Natural killer cell (primary cell): ENCODE results near the gene TNFSF8. TPM values are rescaled to one million over a fixed set of nuclear protein-coding genes. Genes with fewer than 3 reads are reported as not detected.

Experiments
- ATAC-seq, 3 donors: fragments of 150-1000 bp in 2 of 3; fragments of 200-7000 bp in 1 of 3; cut with Tn5 transposase; 1 replicate in 1 of 3; 2 replicates in 2 of 3; pipeline ENCODE4 v1.10.0; 2021; ENCODE audit warnings: mild to moderate bottlenecking in 2 of 3, moderate library complexity in 2 of 3
- DNase-seq, 2 donors: peaks; one replicate each; pipeline versions ENCODE4 v3.0.0 to v3.0.0-alpha.2; 2013 to 2021; ENCODE audit warnings: mixed read lengths in 1 of 2
- H3K27ac ChIP-seq: one replicate; pipeline ENCODE4 v1.5.1; 2013; ENCODE audit warnings: mild to moderate bottlenecking, low read length
- H3K27me3 ChIP-seq: one replicate; pipeline ENCODE4 v1.6.1; 2013; ENCODE audit warnings: low read length; ENCODE audit not compliant: control insufficient read depth, insufficient read depth
- H3K36me3 ChIP-seq: one replicate; pipeline ENCODE4 v1.6.1; 2013; ENCODE audit warnings: low read length; ENCODE audit not compliant: control insufficient read depth, insufficient read depth
- H3K4me1 ChIP-seq: one replicate; pipeline ENCODE4 v1.6.1; 2013; ENCODE audit warnings: low read length; ENCODE audit not compliant: control insufficient read depth, insufficient read depth
- H3K4me3 ChIP-seq: one replicate; pipeline ENCODE4 v1.5.1; 2013; ENCODE audit warnings: low read length
- H3K9me3 ChIP-seq: one replicate; pipeline ENCODE4 v1.6.1; 2013; ENCODE audit warnings: low read length; ENCODE audit not compliant: control insufficient read depth, insufficient read depth
- H3K27ac Mint-ChIP-seq, 2 donors: one replicate each; pipeline ENCODE4 v1.8.0; 2022; ENCODE audit warnings: mild to moderate bottlenecking in 2 of 2, mixed read lengths in 2 of 2, moderate library complexity in 1 of 2
- H3K27me3 Mint-ChIP-seq, 2 donors: one replicate each; pipeline ENCODE4 v1.8.0; 2022; ENCODE audit warnings: low read depth in 2 of 2, mixed read lengths in 2 of 2
- H3K36me3 Mint-ChIP-seq: one replicate; pipeline ENCODE4 v1.8.0; 2022; ENCODE audit warnings: mixed read lengths
- H3K4me1 Mint-ChIP-seq, 2 donors: one replicate each; pipeline ENCODE4 v1.8.0; 2022; ENCODE audit warnings: mixed read lengths in 2 of 2
- H3K4me3 Mint-ChIP-seq: one replicate; pipeline ENCODE4 v1.8.0; 2022; ENCODE audit warnings: mild to moderate bottlenecking, moderate library complexity, mixed read lengths
- H3K9me3 Mint-ChIP-seq, 2 donors: one replicate each; pipeline ENCODE4 v1.8.0; 2022; ENCODE audit warnings: mixed read lengths in 2 of 2
- CTCF ChIP-seq: fragments of 200-600 bp; IDR thresholded peaks from one replicate; pipeline ENCODE4 v1.8.0; 2022; ENCODE audit warnings: antibody characterized with exemption
- WGBS: methylation state at CpG from one replicate; pipeline ENCODE4 v1.1.7; 2013; ENCODE audit warnings: missing lambda C conversion rate; ENCODE audit not compliant: insufficient coverage; 5-methylcytosine and 5-hydroxymethylcytosine counted together
- intact Hi-C: fragments of 100-400 bp; cut with micrococcal nuclease; formaldehyde crosslinking; loops from one replicate; pipeline ENCODE4 v1.14.2; 2022
- total RNA-seq, 4 donors: library from RNA; stranded (reverse); fragments of 120-200 nt in 1 of 4; gene quantifications; one replicate each; pipeline versions ENCODE4 v1.2.3 to v1.2.4, GENCODE V29; 2013 to 2022

TNFSF8 gene
- total RNA-seq, 3 donors from 2014 or later (not counting 1 experiment from before 2014, with no cell fraction given) = 4.2 to 6.0 (median 4.8) TPM

GRCh38 chr9:114924327-114924726 is 6.1 kb downstream of the TNFSF8 start:
- Histone ChIP-seq H3K4me1 (peaks cover 12% of the 10 kb centered on the region), H3K36me3 (no peaks in the 10 kb centered on the region), H3K4me3 (no peak overlapping the region), H3K27ac (no peak overlapping the region), H3K27me3 (no peaks in the 10 kb centered on the region), H3K9me3 (no peaks in the 10 kb centered on the region)
- ATAC-seq (no peak), DNase-seq (no peak)
- Mint-ChIP-seq H3K27me3 (peaks cover 0 to 9% of the 10 kb centered on the region in 2 donors), H3K4me3 (no peak overlapping the region), H3K27ac (no peak overlapping the region), H3K9me3 (no peaks in the 10 kb centered on the region), H3K4me1 (peaks cover 44 to 51% of the 10 kb centered on the region in 2 donors), H3K36me3 (no peaks in the 10 kb centered on the region)
- intact Hi-C loops = no loop called here
- no peak for TF ChIP-seq CTCF

- Histone ChIP-seq H3K36me3 (no peaks in the 10 kb centered on the region), H3K4me3 (no peak overlapping the region), H3K27me3 (no peaks in the 10 kb centered on the region), H3K27ac (no peak overlapping the region), H3K9me3 (no peaks in the 10 kb centered on the region), H3K4me1 (peaks cover 12% of the 10 kb centered on the region)
- ATAC-seq (no peak), DNase-seq (no peak)
- Mint-ChIP-seq H3K27me3 (peaks cover 0 to 9% of the 10 kb centered on the region in 2 donors), H3K27ac (no peak overlapping the region), H3K9me3 (no peaks in the 10 kb centered on the region), H3K36me3 (no peaks in the 10 kb centered on the region), H3K4me3 (no peak overlapping the region), H3K4me1 (peaks cover 41 to 47% of the 10 kb centered on the region in 2 donors)
- no peak for TF ChIP-seq CTCF
- intact Hi-C loops = no loop called here
- 100% methylated on average over 3 of the region's 3 CpGs for WGBS
Measured at GRCh38 chr9:114923918-114924317, 6.5 kb downstream of the TNFSF8 start.

- DNase-seq (no peak), ATAC-seq (no peak)
- H3K36me3 Mint-ChIP-seq = no peaks in the 10 kb centered on the region
- H3K9me3 Mint-ChIP-seq = no peaks in the 10 kb centered on the region
- no peaks in the 10 kb centered on the region for H3K9me3 ChIP-seq
- no peaks in the 10 kb centered on the region for H3K27me3 ChIP-seq
- peaks cover 11% of the 10 kb centered on the region for H3K4me1 ChIP-seq
- no peaks in the 10 kb centered on the region for H3K27me3 Mint-ChIP-seq
- H3K4me3 Mint-ChIP-seq = no peak overlapping the region
- no peaks in the 10 kb centered on the region for H3K36me3 ChIP-seq
- no peak for TF ChIP-seq CTCF
- no peak overlapping the region for H3K4me3 ChIP-seq
- no peak overlapping the region for H3K27ac ChIP-seq
- 100% methylated on average over 1 of the region's 1 CpG for WGBS
- H3K4me1 Mint-ChIP-seq = peaks cover 19 to 24% of the 10 kb centered on the region in 2 donors
- intact Hi-C loops = no loop called here
- no peak overlapping the region for H3K27ac Mint-ChIP-seq
Measured at GRCh38 chr9:114921171-114921570, 9.2 kb downstream of the TNFSF8 start.

- peaks cover 8 to 12% of the 10 kb centered on the region in 2 donors for H3K4me1 Mint-ChIP-seq
- Histone ChIP-seq H3K4me3 (no peak overlapping the region), H3K36me3 (no peaks in the 10 kb centered on the region), H3K9me3 (no peaks in the 10 kb centered on the region), H3K27ac (no peak overlapping the region), H3K27me3 (no peaks in the 10 kb centered on the region), H3K4me1 (peaks cover 5% of the 10 kb centered on the region)
- TF ChIP-seq CTCF = no peak
- intact Hi-C loops = no loop called here
- ATAC-seq (no peak), DNase-seq (no peak)
- H3K9me3 Mint-ChIP-seq = no peaks in the 10 kb centered on the region
- H3K36me3 Mint-ChIP-seq = no peaks in the 10 kb centered on the region
- H3K27me3 Mint-ChIP-seq = no peaks in the 10 kb centered on the region
- no peak overlapping the region for H3K4me3 Mint-ChIP-seq
- 80% methylated on average over 3 of the region's 4 CpGs for WGBS
- H3K27ac Mint-ChIP-seq = no peak overlapping the region
Measured at GRCh38 chr9:114919611-114920010, 10.8 kb downstream of the TNFSF8 start.
